Mammary epithelial cell (primary cell): ENCODE measurements around the gene SCYL2.

Experiments
- CTCF ChIP-seq, 2 donors: IDR thresholded peaks in 1 of 2; conservative IDR thresholded peaks in 1 of 2; 2 replicates each; pipeline ENCODE4 v1.5.1; 2011 to 2012; ENCODE audit warnings: inconsistent platforms in 2 of 2, low read length in 2 of 2, mild to moderate bottlenecking in 2 of 2, control low read depth in 1 of 2, low read depth in 1 of 2; ENCODE audit not compliant: insufficient read depth in 1 of 2; ENCODE audit errors: extremely low read depth in 1 of 2
- EZH2 ChIP-seq: IDR thresholded peaks from 2 replicates; pipeline ENCODE4 v1.6.1; 2012; ENCODE audit warnings: low read length, inconsistent platforms, borderline replicate concordance

- TF ChIP-seq CTCF (conservative IDR thresholded peaks at IDR 0.05 in 1 of 2, IDR thresholded peaks at IDR 0.05 in 1 of 2; ENCODE audit: extremely low read depth in 1 of 2, insufficient read depth in 1 of 2, low read depth in 1 of 2, low read length in 2 of 2) (peak in 1 of 2 donors; percentile 45), EZH2 (no peak)
These were observed 37.8 kb upstream of the SCYL2 start for GRCh38 chr12:100229036-100229635.
